Measurements from ENCODE around the gene ARID4A. TPM values are rescaled to one million over a fixed set of nuclear protein-coding genes. Genes with fewer than 3 reads are reported as not detected.
"Not testable (repeated sequence)": the region's sequence is repeated elsewhere in the genome, so short reads cannot be mapped to it uniquely, and the experiment has no call there.

Gene ARID4A
- total RNA-seq, 1 experiment from 2014 or later, result 24.9 TPM

DNA sequence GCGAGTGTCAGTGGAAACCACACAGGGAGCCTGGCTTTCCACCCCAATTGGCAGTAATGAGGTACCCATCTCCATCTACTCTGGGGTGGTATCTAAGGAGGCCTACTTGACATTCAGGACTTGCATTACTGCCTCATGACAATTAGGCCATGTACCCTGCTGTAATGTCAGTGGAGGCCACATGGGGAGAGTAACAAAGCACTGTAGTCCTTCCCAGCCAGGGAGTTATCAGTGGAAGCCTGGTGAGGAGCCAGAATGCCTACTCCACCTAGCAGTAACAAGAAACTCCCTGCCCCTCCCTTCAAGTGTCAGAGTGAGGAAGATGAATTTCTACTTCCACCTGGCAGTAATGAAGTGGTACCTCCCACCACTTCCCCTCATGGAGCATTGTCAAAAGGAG lies 116.5 kb downstream of the ARID4A start:
- intact Hi-C loops (cut with micrococcal nuclease; ENCODE audit: unreplicated experiment), result no loop called here
- peaks cover 8% of the 10 kb centered on the region for H3K9me3 ChIP-seq (ENCODE audit: low read depth, low read length, poor library complexity, severe bottlenecking)
- no peaks in the 10 kb centered on the region for H3K27me3 ChIP-seq (replicated peaks; ENCODE audit: insufficient read depth, low read depth, low read length, poor library complexity)
- TF ChIP-seq, protein P1, sequence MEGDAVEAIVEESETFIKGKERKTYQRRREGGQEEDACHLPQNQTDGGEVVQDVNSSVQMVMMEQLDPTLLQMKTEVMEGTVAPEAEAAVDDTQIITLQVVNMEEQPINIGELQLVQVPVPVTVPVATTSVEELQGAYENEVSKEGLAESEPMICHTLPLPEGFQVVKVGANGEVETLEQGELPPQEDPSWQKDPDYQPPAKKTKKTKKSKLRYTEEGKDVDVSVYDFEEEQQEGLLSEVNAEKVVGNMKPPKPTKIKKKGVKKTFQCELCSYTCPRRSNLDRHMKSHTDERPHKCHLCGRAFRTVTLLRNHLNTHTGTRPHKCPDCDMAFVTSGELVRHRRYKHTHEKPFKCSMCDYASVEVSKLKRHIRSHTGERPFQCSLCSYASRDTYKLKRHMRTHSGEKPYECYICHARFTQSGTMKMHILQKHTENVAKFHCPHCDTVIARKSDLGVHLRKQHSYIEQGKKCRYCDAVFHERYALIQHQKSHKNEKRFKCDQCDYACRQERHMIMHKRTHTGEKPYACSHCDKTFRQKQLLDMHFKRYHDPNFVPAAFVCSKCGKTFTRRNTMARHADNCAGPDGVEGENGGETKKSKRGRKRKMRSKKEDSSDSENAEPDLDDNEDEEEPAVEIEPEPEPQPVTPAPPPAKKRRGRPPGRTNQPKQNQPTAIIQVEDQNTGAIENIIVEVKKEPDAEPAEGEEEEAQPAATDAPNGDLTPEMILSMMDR (conservative IDR thresholded peaks at IDR 0.05; ENCODE audit: low read depth, low read length), result no peak
- TF ChIP-seq EZH2 (IDR thresholded peaks at IDR 0.05; ENCODE audit: borderline replicate concordance, low read depth, low read length, poor library complexity, severe bottlenecking), result no peak
- no peak overlapping the region for H3K4me3 ChIP-seq (ENCODE audit: low read depth, low read length, poor library complexity, severe bottlenecking)
- H3K36me3 ChIP-seq (ENCODE audit: insufficient read depth, low read length, poor library complexity, severe bottlenecking), result peaks cover 50% of the 10 kb centered on the region
- ChIA-PET CTCF (no interaction called here), POLR2A (ENCODE audit: low non-redundant PET) (no interaction called here)
- H3K27ac ChIP-seq (ENCODE audit: low read depth, low read length, poor library complexity, severe bottlenecking), result no peak overlapping the region
- no peaks in the 10 kb centered on the region for H3K4me1 ChIP-seq (ENCODE audit: insufficient read depth, low read length, poor library complexity, severe bottlenecking)
- DNase-seq (ENCODE audit: low spot score), result no peak
- no TSS peak for BruUV-seq (replicated peaks)

DNA sequence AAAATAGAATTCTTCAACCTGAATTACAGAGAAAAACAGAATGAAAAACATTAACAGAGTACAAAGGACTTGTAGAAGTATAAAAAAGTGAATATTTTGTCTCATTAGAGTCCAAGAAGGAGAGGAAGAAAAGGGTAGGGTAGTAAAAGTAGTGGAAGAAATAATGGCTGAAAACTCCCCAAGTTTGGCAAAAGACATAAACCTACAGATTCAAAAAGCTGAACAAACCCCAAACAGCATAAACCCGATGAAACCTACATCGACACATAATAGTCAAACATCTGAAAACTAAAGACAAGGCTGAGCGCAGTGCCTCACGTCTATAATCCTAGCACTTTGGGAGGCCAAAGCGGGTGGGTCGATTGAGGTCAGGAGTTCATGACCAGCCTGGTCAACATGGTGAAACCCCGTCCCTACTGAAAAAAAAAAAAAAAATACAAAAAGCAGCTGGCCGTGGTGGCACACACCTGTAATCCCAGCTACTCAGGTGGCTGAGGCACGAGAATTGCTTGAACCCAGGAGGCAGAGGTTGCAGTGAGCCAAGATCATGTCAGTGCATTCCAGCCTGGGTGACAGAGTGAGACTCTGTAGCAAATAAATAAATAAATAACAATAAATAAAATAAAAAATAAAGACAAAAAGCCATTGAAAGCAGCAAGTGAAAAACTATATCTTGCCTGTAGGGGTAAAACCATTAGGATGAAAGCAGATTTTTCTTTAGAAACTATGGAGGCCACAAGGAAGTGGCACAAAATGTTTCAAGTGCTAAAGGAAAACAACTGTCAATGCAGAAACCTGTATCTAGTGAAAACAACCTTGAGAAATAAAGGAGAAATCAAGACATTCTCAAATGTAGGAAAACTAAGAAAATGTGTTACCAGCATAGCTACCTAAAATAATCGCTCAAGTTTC lies 117.5 kb downstream of the ARID4A start:
- POLR2A ChIA-PET (ENCODE audit: low non-redundant PET), result no interaction called here
- H3K4me1 ChIP-seq (ENCODE audit: insufficient read depth, low read length, poor library complexity, severe bottlenecking), result no peaks in the 10 kb centered on the region
- H3K27me3 ChIP-seq (replicated peaks; ENCODE audit: insufficient read depth, low read depth, low read length, poor library complexity), result no peaks in the 10 kb centered on the region
- intact Hi-C loops (cut with micrococcal nuclease; ENCODE audit: unreplicated experiment), result no loop called here
- peaks cover 41% of the 10 kb centered on the region for H3K36me3 ChIP-seq (ENCODE audit: insufficient read depth, low read length, poor library complexity, severe bottlenecking)
- CTCF ChIA-PET, result interaction anchor here (0.6 kb wide), 1 partner anchor 142 kb away, joined by 3 read pairs; no protein-coding TSS in a partner anchor
- TF ChIP-seq, protein P1 (conservative IDR thresholded peaks at IDR 0.05; ENCODE audit: low read depth, low read length), result no peak
- no peak for TF ChIP-seq EZH2 (IDR thresholded peaks at IDR 0.05; ENCODE audit: borderline replicate concordance, low read depth, low read length, poor library complexity, severe bottlenecking)
- BruUV-seq (replicated peaks), result no TSS peak
- H3K9me3 ChIP-seq (ENCODE audit: low read depth, low read length, poor library complexity, severe bottlenecking), result peaks cover 8% of the 10 kb centered on the region
- H3K27ac ChIP-seq (ENCODE audit: low read depth, low read length, poor library complexity, severe bottlenecking), result no peak overlapping the region
- DNase-seq (ENCODE audit: low spot score), result no peak
- H3K4me3 ChIP-seq (ENCODE audit: low read depth, low read length, poor library complexity, severe bottlenecking), result no peak overlapping the region

DNA sequence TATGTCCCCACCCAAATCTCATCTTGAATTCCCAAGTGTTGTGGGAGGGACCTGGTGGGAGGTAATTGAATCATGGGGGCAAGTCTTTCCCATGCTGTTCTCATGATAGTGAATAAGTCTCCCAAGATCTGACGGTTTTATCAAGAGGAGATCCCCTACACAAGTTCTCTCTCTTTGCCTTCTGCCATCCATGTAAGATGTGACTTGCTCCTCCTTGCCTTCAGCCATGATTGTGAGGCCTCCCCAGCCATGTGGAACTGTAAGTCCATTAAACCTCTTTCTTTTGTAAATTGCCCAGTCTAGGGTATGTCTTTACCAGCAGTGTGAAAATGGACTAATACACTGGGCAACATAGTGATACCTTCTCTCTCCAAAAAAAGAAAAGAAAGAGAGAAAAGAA lies 118.6 kb downstream of the ARID4A start:
- CTCF ChIA-PET; H3K27me3 ChIP-seq (replicated peaks; ENCODE audit: insufficient read depth, low read depth, low read length, poor library complexity); POLR2A ChIA-PET (ENCODE audit: low non-redundant PET); BruUV-seq (replicated peaks); intact Hi-C loops (cut with micrococcal nuclease; ENCODE audit: unreplicated experiment); H3K4me3 ChIP-seq (ENCODE audit: low read depth, low read length, poor library complexity, severe bottlenecking); H3K9me3 ChIP-seq (ENCODE audit: low read depth, low read length, poor library complexity, severe bottlenecking); DNase-seq (ENCODE audit: low spot score); H3K27ac ChIP-seq (ENCODE audit: low read depth, low read length, poor library complexity, severe bottlenecking); H3K4me1 ChIP-seq (ENCODE audit: insufficient read depth, low read length, poor library complexity, severe bottlenecking): not testable (repeated sequence)
- H3K36me3 ChIP-seq (ENCODE audit: insufficient read depth, low read length, poor library complexity, severe bottlenecking), result peaks cover 37% of the 10 kb centered on the region

Other genes starting within 250 kb of the ARID4A start
- 7.8 and 14.2 TPM in 2 replicates for gene ARMH4, start 146.3 kb upstream of the ARID4A start, total RNA-seq (2021)
- gene ACTR10, start 98.4 kb upstream of the ARID4A start, total RNA-seq (2021), result 54.7 and 68.7 TPM in 2 replicates
- gene PSMA3, start 53.7 kb upstream of the ARID4A start, total RNA-seq (2021), result 355 and 375 TPM in 2 replicates
- not detected in 2 replicates for gene TOMM20L, start 97.4 kb downstream of the ARID4A start, total RNA-seq (2021)
- gene TIMM9, start 129.0 kb downstream of the ARID4A start, total RNA-seq (2021), result 60.3 and 65.7 TPM in 2 replicates
- 42.1 and 45.3 TPM in 2 replicates for gene KIAA0586, start 129.2 kb downstream of the ARID4A start, total RNA-seq (2021)

All from A673 (cell line).